ENCODE results near the gene RMRP.
A peak's percentile ranks its signal among the peaks of the same experiment; 100 is the strongest.
"Not testable (repeated sequence)": the region's sequence is repeated elsewhere in the genome, so short reads cannot be mapped to it uniquely, and the experiment has no call there.

Gene RMRP

GRCh38 chr9:35643046-35643445 is 14.8 kb downstream of the RMRP start:
- no peak for DNase-seq (ENCODE audit: low read depth in 2 of 2)

GRCh38 chr9:35641478-35641877 is 16.3 kb downstream of the RMRP start:
- not testable (repeated sequence) for DNase-seq (ENCODE audit: low read depth in 2 of 2)

- not testable (repeated sequence) for DNase-seq (ENCODE audit: low read depth in 2 of 2)
These were observed 17.4 kb downstream of the RMRP start for GRCh38 chr9:35640431-35640830.

GRCh38 chr9:35639631-35640030 is 18.2 kb downstream of the RMRP start:
- DNase-seq (ENCODE audit: low read depth in 2 of 2) = no peak

- DNase-seq (ENCODE audit: low read depth in 2 of 2) = not testable (repeated sequence)
These were observed 18.6 kb downstream of the RMRP start for GRCh38 chr9:35639225-35639624.

- DNase-seq (ENCODE audit: low read depth in 2 of 2) = not testable (repeated sequence)
These were observed 19.1 kb downstream of the RMRP start for GRCh38 chr9:35638751-35639150.

- not testable (repeated sequence) for DNase-seq (ENCODE audit: low read depth in 2 of 2)
These were observed 20.3 kb downstream of the RMRP start for GRCh38 chr9:35637427-35637955.

GRCh38 chr9:35636877-35637246 is 21.0 kb downstream of the RMRP start:
- DNase-seq (ENCODE audit: low read depth in 2 of 2) = not testable (repeated sequence)

GRCh38 chr9:35636135-35636876 is 21.5 kb downstream of the RMRP start:
- no peak for DNase-seq (ENCODE audit: low read depth in 2 of 2)

- no peak for DNase-seq (ENCODE audit: low read depth in 2 of 2)
These were observed 22.1 kb downstream of the RMRP start for GRCh38 chr9:35635730-35636129.

- DNase-seq (ENCODE audit: low read depth in 2 of 2) = no peak
These were observed 28.2 kb downstream of the RMRP start for GRCh38 chr9:35629597-35629996.

- DNase-seq (ENCODE audit: low read depth in 2 of 2) = no peak
These were observed 29.3 kb downstream of the RMRP start for GRCh38 chr9:35628389-35628991.

- no peak for DNase-seq (ENCODE audit: low read depth in 2 of 2)
These were observed 30.2 kb downstream of the RMRP start for GRCh38 chr9:35627575-35627974.

- no peak for DNase-seq (ENCODE audit: low read depth in 2 of 2)
These were observed 38.0 kb downstream of the RMRP start for GRCh38 chr9:35619800-35620158.

GRCh38 chr9:35618854-35619799 is 38.7 kb downstream of the RMRP start:
- DNase-seq (ENCODE audit: low read depth in 2 of 2) = peak in 1 of 2 experiments; percentile 31

- DNase-seq (ENCODE audit: low read depth in 2 of 2) = no peak
These were observed 39.5 kb downstream of the RMRP start, which contains the start of gene CD72 for GRCh38 chr9:35618325-35618727. TSS of gene CD72 (minus strand) at chr9:35618413. CDS start at chr9:35618303, 110 bp downstream.

- DNase-seq (ENCODE audit: low read depth in 2 of 2) = no peak
These were observed 40.3 kb downstream of the RMRP start for GRCh38 chr9:35617548-35617947.

- DNase-seq (ENCODE audit: low read depth in 2 of 2) = peak; percentile 25 to 60
These were observed 40.9 kb downstream of the RMRP start for GRCh38 chr9:35616681-35617459.

GRCh38 chr9:35615981-35616680 is 41.7 kb downstream of the RMRP start:
- no peak for DNase-seq (ENCODE audit: low read depth in 2 of 2)

GRCh38 chr9:35612843-35613242 is 45.0 kb downstream of the RMRP start:
- DNase-seq (ENCODE audit: low read depth in 2 of 2) = no peak

GRCh38 chr9:35612066-35612465 is 45.8 kb downstream of the RMRP start:
- not testable (repeated sequence) for DNase-seq (ENCODE audit: low read depth in 2 of 2)
